H9 (cell line): ENCODE results near the gene S100P. TPM values are rescaled to one million over a fixed set of nuclear protein-coding genes. Genes with fewer than 3 reads are reported as not detected.

Experiments
- DNase-seq: peaks from one replicate; pipeline ENCODE4 v3.0.0-alpha.2; 2017
- H2AFZ ChIP-seq: one replicate; pipeline ENCODE4 v1.6.1; 2013; ENCODE audit warnings: mild to moderate bottlenecking, low read length, control low read depth, moderate library complexity
- H2AK5ac ChIP-seq: 2 replicates; pipeline ENCODE4 v1.6.1; 2013; ENCODE audit warnings: low read length, control low read depth, mixed read lengths; ENCODE audit not compliant: insufficient read length
- H2BK120ac ChIP-seq: one replicate; pipeline ENCODE4 v1.6.1; 2013; ENCODE audit warnings: low read depth, mild to moderate bottlenecking, low read length, control low read depth, inconsistent platforms; ENCODE audit not compliant: poor library complexity, severe bottlenecking
- H2BK12ac ChIP-seq: 2 replicates; pipeline ENCODE4 v1.6.1; 2013; ENCODE audit warnings: low read length, control low read depth, mixed read lengths, low read depth; ENCODE audit not compliant: insufficient read length
- H2BK15ac ChIP-seq: 2 replicates; pipeline ENCODE4 v1.6.1; 2013; ENCODE audit warnings: low read depth, low read length, control low read depth
- H2BK20ac ChIP-seq: one replicate; pipeline ENCODE4 v1.6.1; 2013; ENCODE audit warnings: low read depth, mild to moderate bottlenecking, low read length, control low read depth, inconsistent platforms; ENCODE audit not compliant: poor library complexity, severe bottlenecking
- H2BK5ac ChIP-seq: 2 replicates; pipeline ENCODE4 v1.6.1; 2013; ENCODE audit warnings: low read length, control low read depth, mixed read lengths; ENCODE audit not compliant: insufficient read length
- H3K14ac ChIP-seq: 2 replicates; pipeline ENCODE4 v1.6.1; 2013; ENCODE audit warnings: low read length, control low read depth; ENCODE audit not compliant: insufficient read depth
- H3K18ac ChIP-seq: 2 replicates; pipeline ENCODE4 v1.6.1; 2013; ENCODE audit warnings: low read depth, mild to moderate bottlenecking, mixed read lengths, low read length, control low read depth; ENCODE audit not compliant: insufficient read length
- H3K23ac ChIP-seq: 2 replicates; pipeline ENCODE4 v1.6.1; 2013; ENCODE audit warnings: low read length, control low read depth, mixed read lengths, low read depth; ENCODE audit not compliant: insufficient read length
- H3K23me2 ChIP-seq: 2 replicates; pipeline ENCODE4 v1.6.1; 2013; ENCODE audit warnings: low read depth, mild to moderate bottlenecking, mixed read lengths, low read length, control low read depth; ENCODE audit not compliant: insufficient read length, poor library complexity, severe bottlenecking
- H3K27ac ChIP-seq: 2 replicates; pipeline ENCODE4 v1.5.1; 2013; ENCODE audit warnings: low read length, control low read depth, mixed read lengths, low read depth; ENCODE audit not compliant: insufficient read length
- H3K27me3 ChIP-seq: 2 replicates; pipeline ENCODE4 v1.6.1; 2013; ENCODE audit warnings: low read length, control low read depth, inconsistent platforms; ENCODE audit not compliant: insufficient read depth
- H3K4ac ChIP-seq: 2 replicates; pipeline ENCODE4 v1.6.1; 2013; ENCODE audit warnings: low read depth, mild to moderate bottlenecking, control low read depth, inconsistent platforms, low read length, moderate library complexity
- H3K4me1 ChIP-seq: 2 replicates; pipeline ENCODE4 v1.6.1; 2013; ENCODE audit warnings: low read length, control low read depth, inconsistent platforms; ENCODE audit not compliant: insufficient read depth
- H3K4me2 ChIP-seq: 2 replicates; pipeline ENCODE4 v1.6.1; 2013; ENCODE audit warnings: low read length, control low read depth, mixed read lengths; ENCODE audit not compliant: insufficient read length, insufficient read depth
- H3K56ac ChIP-seq: 2 replicates; pipeline ENCODE4 v1.6.1; 2013; ENCODE audit warnings: low read depth, mild to moderate bottlenecking, mixed read lengths, low read length, control low read depth; ENCODE audit not compliant: insufficient read length
- H3K79me1 ChIP-seq: 2 replicates; pipeline ENCODE4 v1.6.1; 2013; ENCODE audit warnings: low read depth, mild to moderate bottlenecking, moderate library complexity, low read length, control low read depth, inconsistent platforms; ENCODE audit not compliant: insufficient read depth, poor library complexity, severe bottlenecking
- H3K79me2 ChIP-seq: 2 replicates; pipeline ENCODE4 v1.6.1; 2013; ENCODE audit warnings: low read length, control low read depth, inconsistent platforms; ENCODE audit not compliant: insufficient read depth
- H3K9ac ChIP-seq: 2 replicates; pipeline ENCODE4 v1.6.1; 2013; ENCODE audit warnings: low read length, control low read depth, mixed read lengths; ENCODE audit not compliant: insufficient read length; ENCODE audit errors: extremely low read depth
- H3K9me3 ChIP-seq: one replicate; pipeline ENCODE4 v1.6.1; 2013; ENCODE audit warnings: low read depth, low read length, inconsistent platforms; ENCODE audit not compliant: control insufficient read depth
- H3T11ph ChIP-seq: one replicate; pipeline ENCODE4 v1.6.1; 2013; ENCODE audit warnings: mild to moderate bottlenecking, low read length, control low read depth, inconsistent platforms
- H4K20me1 ChIP-seq: one replicate; pipeline ENCODE4 v1.6.1; 2013; ENCODE audit not compliant: control insufficient read depth, insufficient read length, insufficient read depth
- H4K5ac ChIP-seq: 2 replicates; pipeline ENCODE4 v1.6.1; 2013; ENCODE audit warnings: low read depth, mild to moderate bottlenecking, mixed read lengths, low read length, control low read depth; ENCODE audit not compliant: insufficient read length
- H4K8ac ChIP-seq: replicated peaks from 2 replicates; pipeline ENCODE4 v1.6.1; 2013; ENCODE audit warnings: low read length, control low read depth, mixed read lengths, low read depth; ENCODE audit not compliant: insufficient read length
- H4K91ac ChIP-seq: 2 replicates; pipeline ENCODE4 v1.6.1; 2013; ENCODE audit warnings: low read depth, mild to moderate bottlenecking, moderate library complexity, mixed read lengths, low read length, control low read depth; ENCODE audit not compliant: insufficient read length
- H3K27ac Mint-ChIP-seq, 3 experiments: 2 replicates in 2 of 3; 3 replicates in 1 of 3; pipeline ENCODE4 v1.8.0; 2020 to 2021; ENCODE audit warnings: mixed read lengths in 3 of 3, mild to moderate bottlenecking in 1 of 3, moderate library complexity in 1 of 3
- H3K27me3 Mint-ChIP-seq: 2 replicates; pipeline ENCODE4 v1.8.0; 2021; ENCODE audit warnings: low read depth, mild to moderate bottlenecking, moderate library complexity, mixed read lengths
- H3K36me3 Mint-ChIP-seq, 3 experiments: 2 replicates in 2 of 3; 3 replicates in 1 of 3; pipeline ENCODE4 v1.8.0; 2020 to 2021; ENCODE audit warnings: low read depth in 3 of 3, mixed read lengths in 3 of 3; ENCODE audit not compliant: insufficient read depth in 1 of 3
- H3K4me1 Mint-ChIP-seq, 2 experiments: 2 replicates each; pipeline ENCODE4 v1.8.0; 2020; ENCODE audit warnings: mixed read lengths in 2 of 2
- H3K4me3 Mint-ChIP-seq, 2 experiments: 2 replicates in 1 of 2; 3 replicates in 1 of 2; pipeline ENCODE4 v1.8.0; 2020 to 2021; ENCODE audit warnings: mild to moderate bottlenecking in 2 of 2, mixed read lengths in 2 of 2, moderate library complexity in 1 of 2
- H3K9me3 Mint-ChIP-seq, 2 experiments: 2 replicates in 1 of 2; 3 replicates in 1 of 2; pipeline ENCODE4 v1.8.0; 2020; ENCODE audit warnings: mild to moderate bottlenecking in 2 of 2, mixed read lengths in 2 of 2, moderate library complexity in 1 of 2
- WGBS: extraction: QIAGEN DNeasy Blood & Tissue Kit; methylation state at CpG from one replicate; pipeline ENCODE4 v1.1.7; 2013; ENCODE audit warnings: missing lambda C conversion rate, low lambda C conversion rate, mixed read lengths; ENCODE audit not compliant: insufficient read length; ENCODE audit errors: extremely low coverage; 5-methylcytosine and 5-hydroxymethylcytosine counted together
- total RNA-seq: library from RNA; stranded (reverse); gene quantifications from 2 replicates; pipeline ENCODE4 v1.2.1, GENCODE V29; 2021
- TF ChIP-seq, protein P1 (sequence below): fragments of 200-600 bp; sonication (generic); conservative IDR thresholded peaks from 3 replicates; pipeline ENCODE4 v1.8.0; 2021; ENCODE audit warnings: antibody characterized with exemption, mild to moderate bottlenecking

S100P gene
- total RNA-seq, 1 experiment from 2014 or later = not detected

DNA sequence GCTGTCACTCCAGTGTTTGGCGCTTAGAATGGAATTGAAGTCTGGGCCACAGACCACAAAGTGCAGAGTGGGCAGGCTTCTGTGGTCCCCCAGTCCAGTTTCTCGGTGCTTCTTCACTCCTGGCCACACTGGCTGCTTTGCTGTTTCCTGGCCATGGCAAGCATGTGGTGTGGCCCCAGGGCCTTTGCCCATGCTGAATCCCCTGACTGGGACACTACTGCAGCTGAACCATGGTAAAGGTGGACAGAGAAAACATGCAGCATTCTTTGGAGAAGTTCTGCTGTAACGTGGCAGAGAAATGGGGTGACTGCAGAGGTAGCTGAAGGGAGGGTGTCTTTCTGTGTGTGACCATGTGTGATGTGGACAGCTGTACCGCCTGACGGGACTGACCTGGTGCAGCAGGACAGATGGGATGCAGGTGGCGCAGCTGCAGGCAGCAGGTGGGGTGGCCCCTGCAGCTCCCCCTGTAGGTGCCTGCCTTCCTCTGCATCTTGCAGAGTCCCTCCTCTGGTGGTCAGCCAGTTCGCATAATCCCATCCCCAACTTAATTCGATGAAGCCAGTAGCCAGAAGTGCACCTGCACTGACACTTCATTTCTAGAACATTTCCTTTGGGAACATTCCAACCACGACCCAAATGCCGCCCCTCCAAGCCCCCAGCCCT lies 13.2 kb upstream of the S100P start:
- Histone ChIP-seq H3K23me2 (no peaks in the 10 kb centered on the region), H2BK120ac (no peak overlapping the region), H2BK12ac (no peak overlapping the region), H2BK5ac (no peak overlapping the region), H3K56ac (no peak overlapping the region), H3K4me2 (no peak overlapping the region), H4K5ac (no peak overlapping the region), H2AK5ac (no peak overlapping the region), H3K9me3 (no peaks in the 10 kb centered on the region), H4K91ac (no peak overlapping the region), H3K23ac (no peak overlapping the region), H4K20me1 (no peaks in the 10 kb centered on the region), H3K27ac (no peak overlapping the region), H3T11ph (no peak overlapping the region), H3K4ac (no peak overlapping the region), H2AFZ (no peak overlapping the region), H4K8ac (no peak overlapping the region), H3K79me2 (peaks cover 7% of the 10 kb centered on the region; the same call in 1 of the 2 replicates), H3K27me3 (no peaks in the 10 kb centered on the region), H3K18ac (no peak overlapping the region), H3K14ac (no peak overlapping the region), H3K4me1 (peaks cover 3% of the 10 kb centered on the region; the same call in 1 of the 2 replicates), H3K9ac (no peak overlapping the region), H3K79me1 (peaks cover 6% of the 10 kb centered on the region), H2BK15ac (no peak overlapping the region), H2BK20ac (no peak overlapping the region)
- peak; percentile 80 for DNase-seq
- H3K4me3 Mint-ChIP-seq = no peak overlapping the region
- peaks cover 22 to 26% (median 23%) of the 10 kb centered on the region in 3 experiments; a peak in 6 of 7 replicates for H3K36me3 Mint-ChIP-seq
- no peaks in the 10 kb centered on the region; a peak in 3 of 5 replicates for H3K9me3 Mint-ChIP-seq
- TF ChIP-seq, protein P1, sequence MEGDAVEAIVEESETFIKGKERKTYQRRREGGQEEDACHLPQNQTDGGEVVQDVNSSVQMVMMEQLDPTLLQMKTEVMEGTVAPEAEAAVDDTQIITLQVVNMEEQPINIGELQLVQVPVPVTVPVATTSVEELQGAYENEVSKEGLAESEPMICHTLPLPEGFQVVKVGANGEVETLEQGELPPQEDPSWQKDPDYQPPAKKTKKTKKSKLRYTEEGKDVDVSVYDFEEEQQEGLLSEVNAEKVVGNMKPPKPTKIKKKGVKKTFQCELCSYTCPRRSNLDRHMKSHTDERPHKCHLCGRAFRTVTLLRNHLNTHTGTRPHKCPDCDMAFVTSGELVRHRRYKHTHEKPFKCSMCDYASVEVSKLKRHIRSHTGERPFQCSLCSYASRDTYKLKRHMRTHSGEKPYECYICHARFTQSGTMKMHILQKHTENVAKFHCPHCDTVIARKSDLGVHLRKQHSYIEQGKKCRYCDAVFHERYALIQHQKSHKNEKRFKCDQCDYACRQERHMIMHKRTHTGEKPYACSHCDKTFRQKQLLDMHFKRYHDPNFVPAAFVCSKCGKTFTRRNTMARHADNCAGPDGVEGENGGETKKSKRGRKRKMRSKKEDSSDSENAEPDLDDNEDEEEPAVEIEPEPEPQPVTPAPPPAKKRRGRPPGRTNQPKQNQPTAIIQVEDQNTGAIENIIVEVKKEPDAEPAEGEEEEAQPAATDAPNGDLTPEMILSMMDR = peak; percentile 76
- H3K4me1 Mint-ChIP-seq = peaks cover 15 to 18% of the 10 kb centered on the region in 2 experiments
- H3K27me3 Mint-ChIP-seq = peaks cover 7% of the 10 kb centered on the region
- WGBS = no CpG with 5 or more reads among the region's 10 CpGs
- H3K27ac Mint-ChIP-seq = no peak overlapping the region
